K562 (cell line): Measurements from ENCODE around the gene SCFD2. TPM values are rescaled to one million over a fixed set of nuclear protein-coding genes. Genes with fewer than 3 reads are reported as not detected.

Source experiments
- BMI1 ChIP-seq: fragments of 150-350 bp; IDR thresholded peaks from 2 replicates; pipeline ENCODE4 v1.6.1; 2014; ENCODE audit warnings: low read length
- HDAC2 ChIP-seq: fragments of 450-650 bp; IDR thresholded peaks from 2 replicates; pipeline ENCODE4 v1.6.1; 2016; ENCODE audit warnings: mild to moderate bottlenecking
- IRF2 ChIP-seq: sonication (generic); formaldehyde crosslinking; IDR thresholded peaks from 2 replicates; pipeline ENCODE4 v1.8.1; 2022; ENCODE audit warnings: mild to moderate bottlenecking, missing genetic modification reagents
- RUNX1 ChIP-seq: sonication (generic); IDR thresholded peaks from 2 replicates; pipeline ENCODE4 v1.6.1; 2016; ENCODE audit warnings: antibody characterized with exemption, low read depth
- SMC3 ChIP-seq: conservative IDR thresholded peaks from 2 replicates; pipeline ENCODE4 v1.6.1; 2011; ENCODE audit warnings: low read depth, low read length, improper control_type of control experiment; ENCODE audit not compliant: insufficient read depth
- SRSF3 ChIP-seq: fragments of 200-400 bp; formaldehyde crosslinking; IDR thresholded peaks from 2 replicates; pipeline ENCODE4 v1.6.1; 2016; ENCODE audit warnings: mild to moderate bottlenecking, low read length, moderate library complexity; ENCODE audit not compliant: insufficient read depth
- ZNF133 ChIP-seq: fragments of 250-450 bp; sonication (Bioruptor Pico); IDR thresholded peaks from 2 replicates; pipeline ENCODE4 v1.4.0; 2020; ENCODE audit warnings: mild to moderate bottlenecking
- ZNF584 ChIP-seq: fragments of 200-800 bp; sonication (Bioruptor generic); IDR thresholded peaks from 2 replicates; pipeline ENCODE4 v1.6.1; 2016; ENCODE audit warnings: low read depth, mild to moderate bottlenecking, missing genetic modification characterization, missing compliant biosample characterization
- ZNF699 ChIP-seq: fragments of 250-450 bp; sonication (Bioruptor Pico); IDR thresholded peaks from 2 replicates; pipeline ENCODE4 v1.8.0; 2021; ENCODE audit warnings: mild to moderate bottlenecking, moderate library complexity; ENCODE audit not compliant: insufficient replicate concordance
- polyA plus RNA-seq, 8 experiments: library from polyadenylated mRNA; depleted of rRNA in 4 of 8; stranded (reverse) in 5 of 8; unstranded in 3 of 8; fragments of >200 nt; fragmentation: Nextera tagmentation in 2 of 8; fragmentation: Illumina TruSeq in 1 of 8; extraction: Ambion mirVana in 2 of 8; extraction: Trizol in 1 of 8; gene quantifications; 2 replicates each; pipeline versions ENCODE4 v1.2.1 to v1.2.3, GENCODE V29; 2011 to 2014; ENCODE audit warnings: inconsistent platforms in 1 of 8, missing spikeins in 1 of 8
- total RNA-seq, 7 experiments: library from RNA; depleted of rRNA in 6 of 7; stranded (reverse); fragments of >200 nt in 6 of 7; fragmentation: Illumina TruSeq in 2 of 7; extraction: Trizol in 2 of 7; gene quantifications; 2 replicates each; pipeline versions ENCODE4 v1.2.1 to v1.2.3, GENCODE V29; 2011 to 2021; ENCODE audit warnings: low replicate concordance in 1 of 7
- TF ChIP-seq, protein P1 (sequence below): IDR thresholded peaks from 2 replicates; pipeline ENCODE4 v1.6.1; 2016; ENCODE audit warnings: missing genetic modification characterization, missing compliant biosample characterization
- TF ChIP-seq, protein P2 (sequence below), 2 experiments: fragments of 150-350 bp in 1 of 2; IDR thresholded peaks; 2 replicates each; pipeline ENCODE4 v1.6.1; 2012 to 2016; ENCODE audit warnings: low read depth in 2 of 2, low read length in 2 of 2, mild to moderate bottlenecking in 1 of 2, moderate library complexity in 1 of 2
- TF ChIP-seq, protein P3 (sequence below): sonication (generic); formaldehyde crosslinking; IDR thresholded peaks from 2 replicates; pipeline ENCODE4 v1.8.0; 2023; ENCODE audit warnings: missing genetic modification reagents, mild to moderate bottlenecking, borderline replicate concordance
- TF ChIP-seq, protein P4 (sequence below): IDR thresholded peaks from 3 replicates; pipeline ENCODE4 v1.6.1; 2011; ENCODE audit warnings: borderline replicate concordance, mild to moderate bottlenecking, moderate library complexity; ENCODE audit not compliant: insufficient read length; ENCODE audit errors: extremely low read depth

Gene SCFD2
- total and polyA plus RNA-seq, 9 of the 15 experiments (the other 6 are each of a cell fraction or from before 2014, with no cell fraction given), result 5.7 to 30.3 (median 22.8) TPM

DNA sequence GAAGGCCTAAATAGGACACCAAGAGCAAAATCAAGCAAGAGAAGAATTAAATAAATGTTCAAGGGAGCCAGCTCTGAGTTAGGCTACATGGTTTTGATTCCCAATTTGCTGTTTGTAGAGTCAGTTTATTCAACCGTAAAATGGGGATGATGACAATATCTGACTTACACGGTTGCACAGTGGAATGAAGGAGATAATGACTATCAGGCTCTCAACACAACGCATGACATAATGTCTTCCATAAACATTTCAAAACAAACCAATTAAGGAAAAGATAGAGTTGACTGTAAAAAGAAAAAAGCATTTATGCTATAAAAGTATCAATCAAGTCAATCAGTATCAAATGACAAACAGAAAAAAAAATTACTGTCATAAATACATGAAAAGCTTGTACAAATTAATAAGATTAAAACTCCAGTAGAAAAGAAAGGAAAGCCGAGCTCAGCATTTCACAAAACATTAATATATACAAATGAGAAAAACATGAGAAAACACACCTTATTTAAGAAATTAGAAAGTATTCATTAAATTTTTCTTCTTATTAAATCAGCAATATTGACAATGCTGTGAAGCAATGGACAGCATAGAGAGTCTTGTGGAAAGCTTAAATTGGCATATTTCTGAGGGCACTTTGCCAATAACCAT is 179.0 kb downstream of the SCFD2 start (continued):
- TF ChIP-seq, protein P1, sequence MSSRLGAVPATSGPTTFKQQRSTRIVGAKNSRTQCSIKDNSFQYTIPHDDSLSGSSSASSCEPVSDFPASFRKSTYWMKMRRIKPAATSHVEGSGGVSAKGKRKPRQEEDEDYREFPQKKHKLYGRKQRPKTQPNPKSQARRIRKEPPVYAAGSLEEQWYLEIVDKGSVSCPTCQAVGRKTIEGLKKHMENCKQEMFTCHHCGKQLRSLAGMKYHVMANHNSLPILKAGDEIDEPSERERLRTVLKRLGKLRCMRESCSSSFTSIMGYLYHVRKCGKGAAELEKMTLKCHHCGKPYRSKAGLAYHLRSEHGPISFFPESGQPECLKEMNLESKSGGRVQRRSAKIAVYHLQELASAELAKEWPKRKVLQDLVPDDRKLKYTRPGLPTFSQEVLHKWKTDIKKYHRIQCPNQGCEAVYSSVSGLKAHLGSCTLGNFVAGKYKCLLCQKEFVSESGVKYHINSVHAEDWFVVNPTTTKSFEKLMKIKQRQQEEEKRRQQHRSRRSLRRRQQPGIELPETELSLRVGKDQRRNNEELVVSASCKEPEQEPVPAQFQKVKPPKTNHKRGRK (tag), result no peak
- TF ChIP-seq ZNF584 (CRISPR knock-in tag) (no peak), IRF2 (CRISPR knock-in tag) (no peak), SMC3 (no peak), RUNX1 (no peak), ZNF133 (no peak), HDAC2 (peak; percentile 74; the same call in 1 of the 2 replicates), SRSF3 (no peak), ZNF699 (CRISPR knock-in tag) (no peak), BMI1 (no peak)
- TF ChIP-seq, protein P2, sequence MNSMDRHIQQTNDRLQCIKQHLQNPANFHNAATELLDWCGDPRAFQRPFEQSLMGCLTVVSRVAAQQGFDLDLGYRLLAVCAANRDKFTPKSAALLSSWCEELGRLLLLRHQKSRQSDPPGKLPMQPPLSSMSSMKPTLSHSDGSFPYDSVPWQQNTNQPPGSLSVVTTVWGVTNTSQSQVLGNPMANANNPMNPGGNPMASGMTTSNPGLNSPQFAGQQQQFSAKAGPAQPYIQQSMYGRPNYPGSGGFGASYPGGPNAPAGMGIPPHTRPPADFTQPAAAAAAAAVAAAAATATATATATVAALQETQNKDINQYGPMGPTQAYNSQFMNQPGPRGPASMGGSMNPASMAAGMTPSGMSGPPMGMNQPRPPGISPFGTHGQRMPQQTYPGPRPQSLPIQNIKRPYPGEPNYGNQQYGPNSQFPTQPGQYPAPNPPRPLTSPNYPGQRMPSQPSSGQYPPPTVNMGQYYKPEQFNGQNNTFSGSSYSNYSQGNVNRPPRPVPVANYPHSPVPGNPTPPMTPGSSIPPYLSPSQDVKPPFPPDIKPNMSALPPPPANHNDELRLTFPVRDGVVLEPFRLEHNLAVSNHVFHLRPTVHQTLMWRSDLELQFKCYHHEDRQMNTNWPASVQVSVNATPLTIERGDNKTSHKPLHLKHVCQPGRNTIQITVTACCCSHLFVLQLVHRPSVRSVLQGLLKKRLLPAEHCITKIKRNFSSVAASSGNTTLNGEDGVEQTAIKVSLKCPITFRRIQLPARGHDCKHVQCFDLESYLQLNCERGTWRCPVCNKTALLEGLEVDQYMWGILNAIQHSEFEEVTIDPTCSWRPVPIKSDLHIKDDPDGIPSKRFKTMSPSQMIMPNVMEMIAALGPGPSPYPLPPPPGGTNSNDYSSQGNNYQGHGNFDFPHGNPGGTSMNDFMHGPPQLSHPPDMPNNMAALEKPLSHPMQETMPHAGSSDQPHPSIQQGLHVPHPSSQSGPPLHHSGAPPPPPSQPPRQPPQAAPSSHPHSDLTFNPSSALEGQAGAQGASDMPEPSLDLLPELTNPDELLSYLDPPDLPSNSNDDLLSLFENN (IDR thresholded peaks at IDR 0.05; ENCODE audit: low read depth in 2 of 2, low read length in 2 of 2), result no peak
- TF ChIP-seq, protein P3, sequence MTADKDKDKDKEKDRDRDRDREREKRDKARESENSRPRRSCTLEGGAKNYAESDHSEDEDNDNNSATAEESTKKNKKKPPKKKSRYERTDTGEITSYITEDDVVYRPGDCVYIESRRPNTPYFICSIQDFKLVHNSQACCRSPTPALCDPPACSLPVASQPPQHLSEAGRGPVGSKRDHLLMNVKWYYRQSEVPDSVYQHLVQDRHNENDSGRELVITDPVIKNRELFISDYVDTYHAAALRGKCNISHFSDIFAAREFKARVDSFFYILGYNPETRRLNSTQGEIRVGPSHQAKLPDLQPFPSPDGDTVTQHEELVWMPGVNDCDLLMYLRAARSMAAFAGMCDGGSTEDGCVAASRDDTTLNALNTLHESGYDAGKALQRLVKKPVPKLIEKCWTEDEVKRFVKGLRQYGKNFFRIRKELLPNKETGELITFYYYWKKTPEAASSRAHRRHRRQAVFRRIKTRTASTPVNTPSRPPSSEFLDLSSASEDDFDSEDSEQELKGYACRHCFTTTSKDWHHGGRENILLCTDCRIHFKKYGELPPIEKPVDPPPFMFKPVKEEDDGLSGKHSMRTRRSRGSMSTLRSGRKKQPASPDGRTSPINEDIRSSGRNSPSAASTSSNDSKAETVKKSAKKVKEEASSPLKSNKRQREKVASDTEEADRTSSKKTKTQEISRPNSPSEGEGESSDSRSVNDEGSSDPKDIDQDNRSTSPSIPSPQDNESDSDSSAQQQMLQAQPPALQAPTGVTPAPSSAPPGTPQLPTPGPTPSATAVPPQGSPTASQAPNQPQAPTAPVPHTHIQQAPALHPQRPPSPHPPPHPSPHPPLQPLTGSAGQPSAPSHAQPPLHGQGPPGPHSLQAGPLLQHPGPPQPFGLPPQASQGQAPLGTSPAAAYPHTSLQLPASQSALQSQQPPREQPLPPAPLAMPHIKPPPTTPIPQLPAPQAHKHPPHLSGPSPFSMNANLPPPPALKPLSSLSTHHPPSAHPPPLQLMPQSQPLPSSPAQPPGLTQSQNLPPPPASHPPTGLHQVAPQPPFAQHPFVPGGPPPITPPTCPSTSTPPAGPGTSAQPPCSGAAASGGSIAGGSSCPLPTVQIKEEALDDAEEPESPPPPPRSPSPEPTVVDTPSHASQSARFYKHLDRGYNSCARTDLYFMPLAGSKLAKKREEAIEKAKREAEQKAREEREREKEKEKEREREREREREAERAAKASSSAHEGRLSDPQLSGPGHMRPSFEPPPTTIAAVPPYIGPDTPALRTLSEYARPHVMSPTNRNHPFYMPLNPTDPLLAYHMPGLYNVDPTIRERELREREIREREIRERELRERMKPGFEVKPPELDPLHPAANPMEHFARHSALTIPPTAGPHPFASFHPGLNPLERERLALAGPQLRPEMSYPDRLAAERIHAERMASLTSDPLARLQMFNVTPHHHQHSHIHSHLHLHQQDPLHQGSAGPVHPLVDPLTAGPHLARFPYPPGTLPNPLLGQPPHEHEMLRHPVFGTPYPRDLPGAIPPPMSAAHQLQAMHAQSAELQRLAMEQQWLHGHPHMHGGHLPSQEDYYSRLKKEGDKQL, result no peak
- TF ChIP-seq, protein P4, sequence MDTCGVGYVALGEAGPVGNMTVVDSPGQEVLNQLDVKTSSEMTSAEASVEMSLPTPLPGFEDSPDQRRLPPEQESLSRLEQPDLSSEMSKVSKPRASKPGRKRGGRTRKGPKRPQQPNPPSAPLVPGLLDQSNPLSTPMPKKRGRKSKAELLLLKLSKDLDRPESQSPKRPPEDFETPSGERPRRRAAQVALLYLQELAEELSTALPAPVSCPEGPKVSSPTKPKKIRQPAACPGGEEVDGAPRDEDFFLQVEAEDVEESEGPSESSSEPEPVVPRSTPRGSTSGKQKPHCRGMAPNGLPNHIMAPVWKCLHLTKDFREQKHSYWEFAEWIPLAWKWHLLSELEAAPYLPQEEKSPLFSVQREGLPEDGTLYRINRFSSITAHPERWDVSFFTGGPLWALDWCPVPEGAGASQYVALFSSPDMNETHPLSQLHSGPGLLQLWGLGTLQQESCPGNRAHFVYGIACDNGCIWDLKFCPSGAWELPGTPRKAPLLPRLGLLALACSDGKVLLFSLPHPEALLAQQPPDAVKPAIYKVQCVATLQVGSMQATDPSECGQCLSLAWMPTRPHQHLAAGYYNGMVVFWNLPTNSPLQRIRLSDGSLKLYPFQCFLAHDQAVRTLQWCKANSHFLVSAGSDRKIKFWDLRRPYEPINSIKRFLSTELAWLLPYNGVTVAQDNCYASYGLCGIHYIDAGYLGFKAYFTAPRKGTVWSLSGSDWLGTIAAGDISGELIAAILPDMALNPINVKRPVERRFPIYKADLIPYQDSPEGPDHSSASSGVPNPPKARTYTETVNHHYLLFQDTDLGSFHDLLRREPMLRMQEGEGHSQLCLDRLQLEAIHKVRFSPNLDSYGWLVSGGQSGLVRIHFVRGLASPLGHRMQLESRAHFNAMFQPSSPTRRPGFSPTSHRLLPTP, result no peak
